DMS53 (cell line): Measurements from ENCODE around the gene ESRRA.

Source experiments
- DNase-seq: peaks from one replicate; lab custom pipeline; 2025; lab: John Stamatoyannopoulos, UW

The ESRRA gene

GRCh38 chr11:64352099-64352994, 47.0 kb downstream of the ESRRA start:
- peak; percentile 77 for DNase-seq

GRCh38 chr11:64352995-64353714, 47.8 kb downstream of the ESRRA start:
- peak; percentile 82 for DNase-seq

GRCh38 chr11:64353715-64354506, 48.6 kb downstream of the ESRRA start:
- DNase-seq = no peak

GRCh38 chr11:64355078-64355940, 50.0 kb downstream of the ESRRA start:
- DNase-seq = peak; percentile 92

GRCh38 chr11:64356498-64357411, 51.4 kb downstream of the ESRRA start:
- peak; percentile 72 for DNase-seq

GRCh38 chr11:64357446-64357845, 52.1 kb downstream of the ESRRA start:
- DNase-seq = no peak

- DNase-seq = no peak
Observed at GRCh38 chr11:64357904-64358535, 52.7 kb downstream of the ESRRA start.

GRCh38 chr11:64358536-64358906, 53.2 kb downstream of the ESRRA start:
- no peak for DNase-seq

- DNase-seq = peak; percentile 87
Observed at GRCh38 chr11:64358907-64359711, 53.8 kb downstream of the ESRRA start, which contains the start of gene RPS6KA4. TSS of gene RPS6KA4 (plus strand) at chr11:64359162. CDS start at chr11:64359236, 74 bp downstream.

GRCh38 chr11:64359712-64360445, 54.6 kb downstream of the ESRRA start:
- DNase-seq = no peak

GRCh38 chr11:64360448-64360921, 55.2 kb downstream of the ESRRA start:
- no peak for DNase-seq

- DNase-seq = no peak
Observed at GRCh38 chr11:64361659-64362058, 56.3 kb downstream of the ESRRA start.

GRCh38 chr11:64362339-64362738, 57.0 kb downstream of the ESRRA start:
- no peak for DNase-seq

- no peak for DNase-seq
Observed at GRCh38 chr11:64364435-64364834, 59.1 kb downstream of the ESRRA start.

GRCh38 chr11:64364911-64365310, 59.6 kb downstream of the ESRRA start:
- DNase-seq = no peak
